Measurements from ENCODE around the gene FAM222A.

GRCh38 chr12:109804820-109805761, 91.5 kb downstream of the FAM222A start:
- TF ChIP-seq CTCF (optimal IDR thresholded peaks at IDR 0.05 in 1 of 3, IDR thresholded peaks at IDR 0.05 in 1 of 3, conservative IDR thresholded peaks at IDR 0.05 in 1 of 3; ENCODE audit: extremely low read depth in 1 of 3, insufficient read depth in 2 of 3, low read length in 3 of 3) (peak; percentile 94 to 95 (median 95)), EZH2 (IDR thresholded peaks at IDR 0.05; ENCODE audit: low read length) (no peak)

Measured in keratinocyte (primary cell).